CD4-positive, alpha-beta T cell treated with Interleukin-4 for 4 hours (primary cell): Measurements from ENCODE around the gene PXMP2.

Experiments
- DNase-seq: peaks from one replicate; pipeline ENCODE4 v3.0.0-alpha.2; 2020

Gene PXMP2

DNA sequence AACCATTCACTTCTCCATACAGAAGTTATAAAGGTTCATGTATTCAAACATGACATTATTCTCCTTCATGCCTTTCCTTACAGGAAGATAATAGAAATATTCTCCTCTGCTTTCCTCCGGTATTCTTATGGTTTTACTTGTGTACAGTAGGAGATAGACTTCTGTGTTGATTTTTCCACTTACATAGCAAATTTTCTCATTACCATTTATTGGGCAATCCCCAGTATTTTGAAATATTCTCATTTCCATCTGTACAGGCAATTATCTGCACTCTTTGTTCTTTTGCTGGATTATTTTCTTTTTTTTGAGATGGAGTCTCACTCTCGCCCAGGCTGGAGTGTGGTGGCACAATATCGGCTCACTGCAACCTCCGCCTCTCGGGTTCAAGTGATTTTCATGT is 11.0 kb downstream of the PXMP2 start:
- no peak for DNase-seq

DNA sequence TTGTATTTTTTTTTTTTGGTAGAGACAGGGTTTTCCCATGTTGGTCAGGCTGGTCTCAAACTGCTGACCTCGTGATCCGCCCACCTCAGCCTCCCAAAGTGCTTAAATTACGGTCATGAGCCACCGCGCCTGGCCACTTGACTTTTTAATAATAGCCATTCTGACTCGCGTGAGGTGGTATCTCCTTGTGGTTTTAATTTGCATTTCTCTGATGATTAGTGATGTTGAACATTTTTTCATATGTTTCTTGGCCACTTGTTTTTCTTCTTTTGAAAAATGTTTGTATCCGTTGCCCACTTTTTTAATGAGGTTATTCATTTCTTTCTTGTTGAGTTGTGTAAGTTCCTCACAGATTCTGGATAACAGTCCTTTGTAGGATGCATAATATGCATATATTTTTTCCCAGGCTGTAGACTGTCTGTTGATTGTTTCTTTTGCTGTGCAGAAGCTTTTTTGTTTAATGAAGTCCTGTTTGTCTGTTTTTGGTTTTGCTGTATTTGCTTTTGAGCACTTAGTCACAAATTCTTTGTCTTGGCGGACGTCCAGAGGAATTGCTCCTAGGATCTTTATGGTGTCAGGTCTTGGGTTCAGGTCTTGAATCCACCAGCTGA is 12.9 kb downstream of the PXMP2 start:
- DNase-seq: no peak

DNA sequence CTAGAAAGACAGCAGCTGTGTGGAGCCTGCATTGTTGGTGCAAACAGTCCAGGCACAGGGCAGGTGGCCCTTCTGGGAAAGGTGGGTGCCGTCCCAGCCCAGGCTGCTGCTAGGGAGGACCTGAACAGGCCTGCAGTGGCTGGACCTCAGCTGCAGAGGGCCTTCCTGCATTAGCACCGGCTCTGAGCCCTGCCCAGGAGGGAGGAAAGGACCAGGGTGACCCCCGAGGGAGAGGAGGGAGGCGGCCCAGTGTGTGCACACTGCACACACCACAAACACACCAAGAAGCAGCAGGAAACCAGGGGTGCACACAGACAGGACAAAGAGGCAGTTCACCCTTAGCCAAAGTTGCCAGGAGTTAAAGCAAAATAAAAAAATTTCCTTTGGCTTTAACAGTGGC is 15.3 kb downstream of the PXMP2 start:
- DNase-seq: no peak

DNA sequence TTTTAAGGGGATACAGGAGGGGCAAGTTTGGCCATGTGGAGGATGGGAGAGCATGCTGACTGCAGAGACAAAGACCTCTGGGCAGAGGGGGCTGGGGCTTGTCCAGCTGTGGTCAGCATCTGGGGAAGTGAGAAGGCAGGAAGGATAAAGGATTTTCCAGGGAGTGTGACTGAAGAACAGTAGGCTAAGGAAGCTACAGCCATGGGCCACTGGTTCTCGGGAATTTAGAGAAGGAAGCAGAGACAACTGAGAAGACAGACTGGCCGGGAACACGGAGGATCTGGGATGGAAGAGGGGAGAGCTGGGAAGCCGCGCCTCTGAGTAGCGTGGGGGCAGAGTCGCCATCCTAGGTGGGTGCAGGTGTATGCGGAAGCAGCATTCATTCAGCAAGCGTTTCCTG is 16.3 kb downstream of the PXMP2 start:
- DNase-seq: no peak

DNA sequence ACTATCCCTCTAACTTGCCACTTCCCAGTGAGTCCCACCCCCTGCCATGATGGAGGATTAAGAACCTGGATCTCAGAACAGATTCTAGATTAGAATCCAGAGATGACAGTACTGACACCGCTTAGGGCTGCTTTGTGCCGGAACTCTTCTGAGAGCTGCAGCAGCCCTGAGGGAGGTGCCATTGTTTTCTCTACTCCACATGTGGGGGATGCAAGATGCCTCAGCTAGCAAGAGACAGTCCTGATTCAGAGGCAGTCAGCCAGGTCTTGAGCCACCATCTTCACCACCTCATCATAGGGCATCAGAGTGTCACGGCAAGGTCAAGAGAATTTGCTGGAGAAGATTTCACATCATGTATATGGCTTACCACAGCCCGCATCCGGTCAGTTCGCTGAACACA is 19.9 kb downstream of the PXMP2 start:
- DNase-seq: no peak

DNA sequence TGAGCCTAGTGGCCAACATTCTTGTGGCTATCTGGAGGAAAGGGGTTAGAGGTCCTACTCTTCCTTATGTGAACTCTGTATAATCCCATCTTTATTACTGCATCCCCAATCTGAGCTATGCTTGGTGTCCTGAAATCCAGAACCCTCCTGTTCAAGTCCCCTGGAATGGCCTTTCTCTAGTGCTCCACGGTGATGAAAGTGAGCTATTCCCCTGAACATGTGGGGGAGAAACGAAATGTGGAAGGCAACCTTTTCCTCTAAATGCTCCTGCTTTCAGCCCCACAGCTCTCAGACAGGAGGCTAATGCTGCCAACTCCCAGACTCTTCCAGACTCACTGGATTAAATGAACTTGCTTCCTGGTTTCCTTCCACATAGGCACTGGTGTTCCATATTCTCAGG is 20.8 kb downstream of the PXMP2 start:
- DNase-seq: no peak

DNA sequence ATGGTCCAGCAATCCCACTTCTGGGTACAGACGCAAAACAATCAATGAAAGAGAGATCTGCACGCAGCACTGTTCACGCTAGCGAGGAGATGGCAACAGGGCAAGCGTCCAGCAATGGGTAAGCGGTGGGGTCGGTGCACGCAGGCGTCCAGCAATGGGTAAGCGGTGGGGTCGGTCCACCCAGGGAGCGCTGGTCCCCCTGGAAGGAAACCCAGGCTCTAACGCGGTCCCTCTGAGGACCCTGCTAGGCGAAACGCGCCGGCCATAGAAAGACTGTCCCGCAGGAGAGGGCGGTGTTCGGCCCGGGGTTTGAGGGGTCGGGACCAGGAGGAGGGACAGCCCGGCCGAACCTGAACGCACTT is 22.6 kb downstream of the PXMP2 start:
- DNase-seq: no peak

DNA sequence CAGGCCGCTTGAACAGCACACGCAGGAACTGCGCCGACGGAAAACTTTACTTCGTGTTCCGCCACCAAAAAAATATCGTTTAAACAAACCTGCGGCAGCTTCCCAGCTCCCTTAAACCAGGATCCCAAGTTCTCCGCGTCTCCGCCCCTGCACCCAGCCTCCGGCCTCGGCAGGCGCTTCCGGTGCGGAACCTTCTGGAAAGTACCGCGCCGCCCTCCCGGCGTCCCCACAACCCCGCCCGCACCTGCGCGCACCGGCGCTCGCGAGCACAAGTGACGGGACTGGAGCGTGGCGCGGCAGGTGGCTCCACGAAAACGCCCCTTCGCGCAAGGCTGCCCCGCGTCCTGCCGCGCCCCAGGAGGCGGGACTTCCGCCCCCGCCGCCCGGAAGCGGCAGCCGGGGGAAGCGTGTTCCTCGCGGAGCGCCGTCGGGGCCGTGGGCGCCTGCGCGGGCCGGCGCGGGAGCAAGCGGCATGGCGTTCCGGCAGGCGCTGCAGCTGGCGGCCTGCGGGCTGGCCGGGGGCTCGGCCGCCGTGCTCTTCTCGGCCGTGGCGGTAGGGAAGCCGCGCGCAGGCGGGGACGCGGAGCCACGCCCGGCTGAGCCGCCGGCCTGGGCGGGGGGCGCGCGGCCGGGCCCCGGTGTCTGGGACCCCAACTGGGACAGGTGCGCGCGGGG is 23.2 kb downstream of the PXMP2 start, which contains the start of gene PGAM5:
PGAM5 (plus strand) TSS at position 438 of the 675 bp plus-strand sequence; CDS start at position 473, 35 bp downstream.
- peak; percentile 93 for DNase-seq

DNA sequence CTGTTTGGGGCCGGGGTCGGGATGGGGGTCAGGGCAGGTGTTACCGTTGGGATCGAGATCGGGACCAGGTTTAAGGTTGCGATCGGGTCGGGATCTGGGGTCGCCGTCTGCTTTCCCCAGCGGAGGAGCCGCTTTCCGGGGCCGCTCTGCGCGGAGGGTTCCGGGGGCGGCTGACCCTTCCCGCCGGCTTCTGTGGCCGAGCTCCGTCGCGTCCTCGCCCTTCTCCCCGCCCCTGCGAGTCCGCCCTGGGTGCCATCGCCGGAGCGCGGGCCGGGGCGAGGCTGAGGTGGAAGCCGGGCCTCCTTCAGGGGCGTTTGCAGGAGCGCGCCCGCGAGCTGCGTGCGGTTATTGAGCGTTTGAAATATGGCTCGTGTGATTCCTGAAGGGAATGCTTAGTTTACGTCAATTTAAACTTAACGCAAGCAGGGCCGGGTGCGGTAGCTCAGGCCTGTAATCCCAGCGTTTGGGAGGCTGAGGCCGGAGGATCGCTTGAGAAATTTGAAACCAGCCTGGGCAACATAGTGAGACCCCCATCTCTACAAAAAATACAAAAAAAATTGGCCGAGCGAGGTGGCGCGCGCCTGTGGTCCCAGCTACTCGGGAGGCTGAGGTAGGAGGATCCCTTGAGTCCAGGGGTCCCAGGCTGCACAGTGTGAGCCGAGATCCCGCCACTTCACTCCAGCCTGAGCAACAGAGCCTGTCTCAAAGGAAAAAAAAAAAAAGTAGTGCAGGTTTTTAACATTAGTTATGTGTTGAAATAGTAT is 23.9 kb downstream of the PXMP2 start:
- no peak for DNase-seq

DNA sequence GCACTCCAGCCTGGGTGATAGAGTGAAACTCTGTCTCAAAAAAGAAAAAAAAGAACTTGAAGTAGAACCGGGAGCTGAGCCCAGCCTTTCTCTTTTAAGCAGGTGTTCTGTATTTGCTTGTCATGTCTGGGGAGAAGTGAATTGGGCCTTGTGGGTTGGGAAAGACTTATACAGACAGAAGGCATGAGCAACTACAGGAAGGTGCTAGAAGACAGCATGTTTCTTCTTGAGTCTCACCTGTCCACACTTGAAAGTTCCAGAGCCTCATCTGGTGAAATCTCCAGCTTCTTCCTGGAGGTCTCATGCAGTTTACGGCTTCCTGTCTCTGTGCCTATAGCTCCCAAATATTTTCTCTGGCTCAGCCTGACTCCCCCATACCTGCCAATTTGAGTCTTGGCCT is 25.7 kb downstream of the PXMP2 start:
- DNase-seq: no peak

DNA sequence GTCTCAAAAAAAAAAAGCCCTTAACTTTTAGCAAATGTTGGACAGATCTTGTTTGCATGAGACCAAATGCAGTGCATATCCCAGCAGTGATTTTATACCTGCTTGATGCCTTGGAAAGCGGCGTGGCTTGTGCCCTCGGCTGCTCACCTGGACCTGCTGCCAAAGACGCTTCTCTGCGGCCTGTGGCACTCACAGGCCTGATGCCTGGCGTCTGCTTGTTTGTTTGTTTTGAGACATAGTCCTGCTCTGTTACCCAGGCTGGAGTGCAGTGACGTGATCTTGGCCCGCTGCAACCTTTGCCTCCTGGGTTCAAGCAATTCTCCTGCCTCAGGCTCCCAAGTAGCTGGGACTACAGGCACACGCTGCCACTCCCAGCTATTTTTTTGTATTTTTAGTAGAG is 28.5 kb downstream of the PXMP2 start:
- no peak for DNase-seq

DNA sequence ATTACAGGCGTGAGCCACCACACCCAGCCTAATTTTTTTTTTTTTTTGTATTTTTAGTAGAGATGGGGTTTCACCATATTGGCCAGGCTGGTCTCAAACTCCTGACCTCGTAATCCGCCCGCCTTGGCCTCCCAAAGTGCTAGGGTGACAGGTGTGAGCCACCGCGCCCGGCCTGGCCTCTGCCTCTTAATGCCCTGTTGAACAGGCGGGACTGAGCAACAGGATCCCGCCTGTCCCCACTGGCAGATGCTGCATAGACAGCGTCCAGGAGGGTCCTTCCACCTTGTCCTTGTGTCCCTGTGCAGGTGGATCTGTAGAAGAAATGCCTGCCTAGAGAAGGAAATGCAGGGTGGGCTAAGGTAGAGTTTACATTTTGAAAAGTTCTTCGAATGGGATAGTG is 29.0 kb downstream of the PXMP2 start:
- DNase-seq: no peak

DNA sequence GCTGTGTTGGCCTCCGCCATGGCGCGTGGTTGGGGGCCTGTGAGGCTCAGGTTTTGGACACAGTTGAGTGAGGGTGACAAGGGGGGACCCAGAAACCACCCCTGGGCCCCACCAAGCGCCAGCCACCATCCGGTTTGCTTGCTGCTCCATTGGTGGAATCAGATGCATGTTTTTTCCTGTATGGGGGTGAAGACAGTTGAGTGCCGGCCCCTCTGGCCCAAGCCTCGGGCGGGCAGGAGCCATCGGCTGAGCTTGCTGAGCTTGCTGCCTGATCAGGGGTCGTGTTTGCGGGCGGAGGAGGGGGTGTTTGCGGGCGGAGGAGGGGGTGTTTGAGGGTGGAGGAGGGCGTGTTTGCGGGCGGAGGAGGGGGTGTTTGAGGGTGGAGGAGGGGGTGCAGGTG is 29.6 kb downstream of the PXMP2 start:
- DNase-seq: no peak

DNA sequence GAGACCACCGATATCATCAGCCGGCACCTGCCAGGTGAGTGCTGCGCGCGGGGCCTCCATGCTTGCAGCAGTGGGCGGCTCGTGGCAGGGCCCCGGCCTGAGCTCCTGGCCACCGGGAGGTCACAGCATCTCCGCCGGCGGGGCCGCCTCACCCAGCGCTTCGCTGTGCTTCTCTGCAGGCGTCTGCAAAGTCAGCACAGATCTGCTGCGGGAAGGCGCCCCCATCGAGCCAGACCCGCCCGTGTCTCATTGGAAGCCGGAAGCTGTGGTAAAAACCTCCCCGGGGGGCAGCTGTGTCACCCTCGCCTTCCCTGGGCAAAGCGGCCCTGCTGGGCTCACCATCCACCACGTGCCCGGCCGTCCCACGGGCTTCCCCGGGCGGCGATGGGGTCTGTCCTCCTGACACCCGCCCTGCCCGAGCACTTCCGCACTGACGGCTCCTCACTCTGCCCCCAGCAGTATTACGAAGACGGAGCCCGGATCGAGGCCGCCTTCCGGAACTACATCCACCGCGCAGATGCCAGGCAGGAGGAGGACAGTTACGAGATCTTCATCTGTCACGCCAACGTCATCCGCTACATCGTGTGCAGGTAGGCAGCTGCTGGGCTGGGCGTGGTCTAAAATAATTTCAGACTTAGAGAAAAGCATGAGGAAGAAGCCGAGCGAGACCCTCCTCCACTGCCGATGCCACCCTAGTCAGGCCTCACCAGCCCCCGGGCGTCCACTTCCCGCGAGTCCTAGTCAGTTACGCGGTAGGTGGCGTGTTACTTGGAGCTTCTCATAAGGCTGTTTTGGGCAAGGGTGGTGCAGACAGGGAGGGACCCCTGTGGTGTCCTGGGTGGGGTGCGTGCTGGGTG is 30.4 kb downstream of the PXMP2 start:
- DNase-seq: no peak

DNA sequence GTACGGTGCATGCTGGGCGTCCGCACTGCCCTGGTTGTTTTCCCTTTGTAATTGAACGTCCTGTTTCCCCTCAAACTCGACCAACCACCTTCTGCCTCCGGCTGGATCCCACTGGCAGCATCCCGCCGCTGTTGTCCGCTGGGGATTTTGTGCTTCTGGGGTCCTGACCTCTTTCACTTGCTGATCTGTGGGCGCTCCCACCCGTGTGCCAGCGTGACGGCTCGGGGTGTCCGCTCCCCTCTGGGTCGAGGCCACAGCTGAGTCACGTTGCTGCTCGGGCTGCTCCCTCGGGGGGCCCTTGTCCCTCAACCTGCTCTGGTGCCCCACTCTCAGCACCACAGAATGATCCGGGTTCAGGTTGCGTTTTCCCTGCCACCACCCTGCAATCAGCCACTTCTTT is 31.3 kb downstream of the PXMP2 start:
- DNase-seq: no peak

DNA sequence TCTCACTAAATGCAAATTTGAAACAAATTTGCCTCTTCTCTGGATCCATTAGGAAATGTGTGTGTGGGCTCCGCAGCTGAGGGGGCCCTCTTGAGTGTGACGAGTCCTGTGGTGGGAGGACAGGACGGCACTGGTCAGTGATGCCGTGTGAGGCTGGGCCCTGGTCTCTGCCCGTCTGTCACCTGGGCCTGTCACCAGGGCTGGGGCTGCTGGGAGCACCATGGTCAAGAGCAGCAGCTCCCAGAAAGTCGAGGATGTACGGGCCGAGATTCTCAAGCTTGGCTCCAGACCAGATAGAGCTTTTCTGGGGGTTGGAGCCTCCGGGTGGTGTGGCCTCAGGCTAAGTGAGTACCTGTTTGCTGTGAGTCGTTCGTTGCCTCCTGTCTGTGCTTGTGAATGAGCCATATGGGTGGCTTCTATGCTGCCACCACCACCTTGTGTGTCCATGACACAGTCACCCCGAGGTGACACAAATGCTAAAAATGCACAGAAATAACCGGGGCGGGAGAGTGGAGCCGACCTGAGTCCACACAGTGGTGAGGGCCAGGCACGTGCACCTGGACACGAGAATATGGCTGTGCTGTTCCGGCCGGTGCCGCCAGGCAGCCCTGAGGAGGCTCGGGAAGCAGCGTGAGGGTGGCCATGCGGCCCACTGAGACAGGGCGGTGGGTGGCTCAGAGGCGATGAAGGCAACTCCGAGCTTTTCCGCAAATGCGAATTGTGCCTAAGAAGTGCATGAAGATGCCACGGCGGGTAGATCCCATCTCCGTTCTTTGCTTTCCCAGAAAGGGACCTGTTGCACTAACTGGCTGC is 32.0 kb downstream of the PXMP2 start:
- DNase-seq: no peak

DNA sequence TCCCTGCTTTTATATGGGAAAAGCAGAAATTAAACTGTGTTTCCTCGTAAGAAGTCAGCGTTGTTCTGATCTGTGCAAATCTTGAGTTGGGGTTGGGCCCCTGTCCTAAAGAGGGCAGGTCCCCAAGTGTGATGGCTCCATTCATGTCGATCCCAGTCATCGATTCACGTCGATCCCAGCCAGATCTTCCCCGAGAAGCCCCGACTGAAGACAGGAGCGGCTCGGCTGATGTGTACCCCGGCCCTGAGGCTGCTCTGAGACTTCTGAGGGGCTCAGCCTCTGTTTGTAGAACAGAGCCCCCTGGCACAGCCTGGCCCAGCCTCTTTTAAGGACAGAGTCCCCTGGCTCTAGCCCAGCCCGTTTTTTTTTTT is 32.6 kb downstream of the PXMP2 start:
- no peak for DNase-seq

DNA sequence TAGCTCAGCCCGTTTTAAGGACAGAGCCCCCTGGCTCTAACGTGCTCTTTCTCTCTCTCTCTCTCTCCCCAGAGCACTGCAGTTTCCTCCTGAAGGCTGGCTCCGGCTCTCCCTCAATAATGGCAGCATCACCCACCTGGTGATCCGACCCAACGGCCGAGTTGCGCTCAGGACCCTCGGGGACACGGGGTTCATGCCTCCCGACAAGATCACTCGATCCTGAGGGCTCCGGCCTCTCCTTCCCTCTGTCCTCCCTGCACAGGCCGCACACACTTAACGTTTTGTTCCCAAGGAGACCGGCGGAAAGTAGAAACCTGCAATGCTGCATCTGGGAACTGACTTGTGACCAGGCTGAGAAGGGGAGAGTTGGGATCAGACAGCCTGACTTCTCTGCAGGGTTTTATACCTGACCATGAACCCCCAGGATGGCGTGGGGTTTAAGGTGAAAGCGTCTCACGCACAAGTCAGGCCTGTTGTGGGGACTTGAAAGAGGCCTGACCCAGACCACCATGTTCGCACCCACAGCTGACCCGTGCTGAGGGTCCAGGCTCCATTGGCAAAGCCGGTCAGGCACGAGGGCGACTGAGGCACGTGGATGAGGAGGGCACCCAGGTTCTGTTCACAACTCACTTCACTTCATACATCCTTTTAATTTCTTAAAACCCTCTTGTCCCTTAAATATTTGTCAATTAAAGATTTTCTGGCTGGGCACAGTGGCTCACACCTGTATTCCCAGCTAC is 33.4 kb downstream of the PXMP2 start:
- DNase-seq: no peak

DNA sequence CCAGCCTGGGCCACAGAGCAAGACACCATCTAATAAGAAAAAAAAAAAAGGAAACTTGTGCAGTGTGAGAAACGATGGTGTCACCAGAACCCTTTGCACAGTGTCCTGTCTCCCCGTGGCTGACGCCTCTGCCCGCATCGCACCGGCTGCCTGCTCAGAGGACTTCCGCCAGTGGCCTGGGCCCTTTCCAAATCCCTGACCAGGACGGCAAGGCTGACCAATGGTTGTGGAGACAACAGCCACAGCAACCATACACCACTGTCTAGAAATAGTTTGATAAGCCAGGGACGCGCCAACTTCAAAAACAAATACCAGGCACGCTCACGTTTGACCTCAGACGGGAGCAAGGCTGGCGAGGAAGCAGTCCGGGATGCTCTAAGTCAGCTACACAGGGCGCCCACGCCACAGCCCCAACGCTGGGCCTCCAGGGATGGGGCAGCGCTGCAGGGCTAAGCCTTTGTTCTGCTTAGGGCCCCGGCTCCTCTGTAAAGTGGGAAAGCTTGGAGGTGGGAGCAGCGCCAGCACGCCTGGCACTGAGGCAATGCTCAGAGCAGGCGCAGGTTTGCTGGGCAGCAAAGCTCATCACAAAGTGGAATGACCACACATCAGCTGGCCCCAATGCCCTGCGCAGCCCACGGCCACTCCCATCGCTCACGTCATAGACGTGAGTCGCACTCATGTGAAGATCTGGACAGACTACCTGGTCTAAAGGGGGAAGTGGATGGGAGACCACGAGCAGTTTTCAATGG is 35.8 kb downstream of the PXMP2 start:
- no peak for DNase-seq

DNA sequence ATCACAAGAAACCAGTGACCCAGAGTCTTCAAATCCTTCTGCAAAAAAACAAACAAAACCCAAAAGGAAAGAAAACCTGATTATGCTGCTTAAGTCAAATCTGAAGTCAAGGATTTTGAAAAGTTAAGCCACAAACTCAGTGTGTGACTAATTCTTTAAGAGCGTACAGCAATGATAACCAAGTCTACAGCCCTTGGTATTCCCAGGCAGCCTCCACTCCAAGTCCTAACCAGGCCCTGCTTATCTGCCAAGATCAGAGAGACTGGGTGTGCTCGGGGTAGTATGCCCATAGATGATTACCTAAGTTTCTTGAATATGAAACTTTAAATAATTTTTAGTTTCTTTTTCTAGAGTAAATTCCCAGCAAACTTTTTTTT is 36.4 kb downstream of the PXMP2 start:
- DNase-seq: no peak
